Stimulated activated CD4-positive, alpha-beta T cell treated with anti-CD3 and anti-CD28 coated beads, Interleukin-12 subunit alpha, Interleukin-12 subunit beta, amount 100 ng/mL, for 48 hours (primary cell): Measurements from ENCODE around the gene WTAP.
"Not testable (repeated sequence)": the region's sequence is repeated elsewhere in the genome, so short reads cannot be mapped to it uniquely, and the experiment has no call there.

Experiments used
- DNase-seq, 3 donors: peaks; one replicate each; pipeline ENCODE4 v3.0.0-alpha.2; 2020; ENCODE audit warnings: low read depth in 2 of 3, low spot score in 1 of 3

The WTAP gene

GRCh38 chr6:159727717-159728445, 575 bp downstream of the WTAP start:
- DNase-seq, result peak in 1 of 3 donors; percentile 16

- DNase-seq, result no peak
Measured at GRCh38 chr6:159728531-159728964, 1.2 kb downstream of the WTAP start.

- no peak for DNase-seq
Measured at GRCh38 chr6:159729598-159730331, 2.5 kb downstream of the WTAP start.

- DNase-seq, result no peak
Measured at GRCh38 chr6:159730332-159730676, 3.0 kb downstream of the WTAP start.

DNA sequence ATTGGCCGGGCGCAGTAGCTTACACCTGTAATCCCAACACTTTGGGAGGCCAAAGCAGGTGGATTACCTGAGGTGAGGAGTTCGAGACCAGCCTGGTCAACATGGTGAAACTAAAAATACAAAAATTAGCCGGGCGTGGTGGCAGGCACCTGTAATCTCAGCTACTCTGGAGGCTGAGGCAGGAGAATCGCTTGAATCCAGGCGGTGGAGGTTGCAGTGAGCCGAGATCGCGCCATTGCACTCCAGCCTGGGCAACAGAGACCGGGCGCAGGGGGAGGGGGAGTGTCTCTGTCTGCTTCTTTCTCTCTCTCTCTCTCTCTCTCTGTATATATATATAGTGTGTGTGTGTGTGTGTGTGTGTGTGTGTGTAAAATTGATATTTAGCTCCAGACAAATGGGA, 5.2 kb downstream of the WTAP start:
- not testable (repeated sequence) for DNase-seq

GRCh38 chr6:159733395-159733794, 6.1 kb downstream of the WTAP start:
- DNase-seq, result not testable (repeated sequence)

DNA sequence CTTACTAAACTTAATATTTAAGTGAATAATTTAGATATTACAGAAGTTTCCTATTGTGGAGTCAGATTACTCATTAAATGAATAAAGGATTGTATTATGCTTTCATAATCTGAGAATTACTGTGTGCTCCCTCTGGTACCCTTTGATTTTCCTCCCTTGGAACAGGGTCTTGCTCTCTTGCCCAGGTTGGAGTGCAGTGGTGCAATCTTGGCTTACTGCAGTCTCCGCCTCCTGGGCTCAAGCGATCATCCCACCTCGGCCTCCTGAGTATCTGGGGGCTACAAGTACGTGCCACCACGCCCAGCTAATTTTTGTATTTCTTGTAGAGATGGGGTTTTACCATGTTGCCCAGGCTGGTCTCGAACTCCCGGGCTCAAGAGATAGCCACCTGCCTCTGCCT, 9.6 kb downstream of the WTAP start:
- no peak for DNase-seq

- DNase-seq, result no peak
Measured at GRCh38 chr6:159739341-159739740, 12.0 kb downstream of the WTAP start.

DNA sequence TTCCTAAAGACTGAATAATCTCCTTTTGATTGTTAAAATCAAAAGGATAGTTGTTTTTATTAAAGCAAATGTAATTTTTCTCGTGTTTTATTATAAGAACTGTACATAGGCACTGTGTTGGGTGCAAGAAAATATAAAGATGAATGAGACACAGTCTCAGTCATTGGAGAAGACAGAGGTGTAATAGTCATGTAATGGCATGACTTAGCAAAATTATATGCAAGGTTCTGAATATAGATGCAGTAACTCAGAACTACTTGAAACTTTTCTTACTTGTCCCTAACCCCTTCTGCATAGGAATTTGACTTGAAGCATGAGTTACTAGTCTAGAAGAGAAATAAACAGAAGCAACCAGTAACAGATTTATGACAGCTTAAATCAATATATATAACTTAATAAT, 14.9 kb downstream of the WTAP start:
- DNase-seq, result no peak

DNA sequence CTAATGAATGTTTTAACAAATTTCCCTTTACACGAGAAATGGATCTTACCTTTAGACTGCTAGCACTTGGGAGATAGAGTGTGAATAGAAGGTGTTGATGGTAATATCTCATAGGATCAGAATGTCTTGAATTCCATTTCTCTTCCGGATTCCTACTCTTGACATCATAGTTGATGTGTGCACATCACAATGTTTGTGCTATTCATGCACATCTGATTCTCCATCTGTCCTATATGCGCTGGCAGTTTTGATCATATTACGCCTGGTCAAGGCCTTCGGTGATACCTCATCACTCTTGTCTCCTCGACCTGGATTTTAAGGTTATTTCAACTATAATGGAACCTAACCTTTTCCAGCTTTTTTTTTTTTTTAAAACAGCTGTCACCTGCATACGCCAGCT, 17.8 kb downstream of the WTAP start:
- no peak for DNase-seq

DNA sequence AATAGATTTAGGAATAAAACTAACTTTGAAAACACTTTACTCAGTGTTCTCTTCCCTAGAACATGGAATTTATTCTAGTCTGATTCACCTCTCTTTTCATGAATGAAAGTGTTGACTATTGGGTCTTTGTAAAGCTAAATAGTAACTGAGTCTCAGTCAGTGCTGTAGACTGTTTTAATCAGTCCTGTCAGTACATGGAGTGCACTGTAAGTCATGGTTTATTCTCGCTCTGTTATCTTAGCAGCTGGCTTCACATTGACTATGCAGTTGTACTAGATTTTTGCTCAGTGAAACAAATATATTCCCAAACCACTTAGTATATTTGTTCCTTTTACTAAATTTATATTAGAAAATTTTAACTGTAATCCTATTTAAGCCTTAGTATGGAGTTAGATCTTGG, 19.5 kb downstream of the WTAP start:
- DNase-seq, result no peak

DNA sequence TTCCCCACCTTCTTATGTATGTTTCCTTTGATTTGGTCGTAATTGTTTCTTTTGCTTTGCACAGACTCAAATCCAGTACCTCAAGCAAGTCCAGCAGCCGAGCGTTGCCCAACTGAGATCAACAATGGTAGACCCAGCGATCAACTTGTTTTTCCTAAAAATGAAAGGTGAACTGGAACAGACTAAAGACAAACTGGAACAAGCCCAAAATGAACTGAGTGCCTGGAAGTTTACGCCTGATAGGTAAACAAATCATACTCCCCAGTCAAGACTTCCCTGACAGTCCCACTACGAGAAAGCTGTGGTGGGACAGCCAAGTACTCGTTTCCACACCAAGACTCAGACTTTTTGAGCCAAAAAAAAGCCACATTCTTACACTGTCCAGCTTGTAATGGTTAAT, 20.8 kb downstream of the WTAP start:
- DNase-seq, result not testable (repeated sequence)

GRCh38 chr6:159751448-159751847, 24.1 kb downstream of the WTAP start:
- no peak for DNase-seq

DNA sequence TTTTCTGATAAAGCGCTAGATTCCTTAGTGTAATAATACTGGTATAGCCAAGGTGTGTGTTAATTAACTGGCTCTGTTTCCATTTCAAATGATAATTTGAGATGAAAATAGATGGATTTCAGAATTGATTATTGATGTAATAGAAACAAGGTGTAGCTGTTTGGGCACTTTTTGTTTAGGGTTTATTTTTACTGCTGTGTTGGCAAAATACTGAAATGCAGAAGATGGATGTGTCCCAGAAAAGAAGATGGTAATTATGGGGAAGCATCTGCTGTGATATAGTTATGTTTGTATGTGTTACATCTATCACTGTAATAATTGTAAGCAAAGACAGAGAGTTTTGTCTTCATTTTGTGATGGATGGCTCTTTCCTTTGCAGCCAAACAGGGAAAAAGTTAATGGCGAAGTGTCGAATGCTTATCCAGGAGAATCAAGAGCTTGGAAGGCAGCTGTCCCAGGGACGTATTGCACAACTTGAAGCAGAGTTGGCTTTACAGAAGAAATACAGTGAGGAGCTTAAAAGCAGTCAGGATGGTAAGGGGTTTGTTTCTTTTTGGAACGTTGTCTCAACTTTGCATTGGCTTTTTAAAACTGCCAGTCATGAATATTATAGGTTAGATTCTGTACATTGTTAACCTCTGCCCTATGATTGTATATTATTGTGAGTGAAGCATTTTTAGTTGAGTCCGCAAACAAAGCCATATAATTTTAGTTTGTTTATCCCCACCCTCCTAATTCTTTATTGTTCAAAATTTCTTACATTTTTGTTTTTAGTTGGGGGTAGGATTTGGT, 26.0 kb downstream of the WTAP start:
- DNase-seq, result no peak

DNA sequence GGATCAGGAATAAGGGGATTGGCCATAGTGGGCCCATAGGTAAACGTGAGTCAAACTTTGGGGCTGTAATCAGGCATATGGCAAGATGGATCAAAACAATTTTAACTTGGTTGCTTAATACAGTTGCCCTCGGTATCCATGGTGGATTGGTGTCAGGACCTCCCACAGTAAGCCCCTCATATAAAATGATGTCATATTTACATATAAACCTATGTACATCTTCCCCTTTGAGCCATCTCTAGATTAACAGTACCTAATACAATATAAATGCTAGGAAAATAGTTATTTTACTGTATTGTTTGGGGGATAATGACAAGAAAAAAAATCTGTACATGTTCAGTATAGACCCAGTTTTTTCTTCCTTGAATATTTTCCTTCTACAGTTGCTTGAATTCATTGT, 27.1 kb downstream of the WTAP start:
- no peak for DNase-seq

DNA sequence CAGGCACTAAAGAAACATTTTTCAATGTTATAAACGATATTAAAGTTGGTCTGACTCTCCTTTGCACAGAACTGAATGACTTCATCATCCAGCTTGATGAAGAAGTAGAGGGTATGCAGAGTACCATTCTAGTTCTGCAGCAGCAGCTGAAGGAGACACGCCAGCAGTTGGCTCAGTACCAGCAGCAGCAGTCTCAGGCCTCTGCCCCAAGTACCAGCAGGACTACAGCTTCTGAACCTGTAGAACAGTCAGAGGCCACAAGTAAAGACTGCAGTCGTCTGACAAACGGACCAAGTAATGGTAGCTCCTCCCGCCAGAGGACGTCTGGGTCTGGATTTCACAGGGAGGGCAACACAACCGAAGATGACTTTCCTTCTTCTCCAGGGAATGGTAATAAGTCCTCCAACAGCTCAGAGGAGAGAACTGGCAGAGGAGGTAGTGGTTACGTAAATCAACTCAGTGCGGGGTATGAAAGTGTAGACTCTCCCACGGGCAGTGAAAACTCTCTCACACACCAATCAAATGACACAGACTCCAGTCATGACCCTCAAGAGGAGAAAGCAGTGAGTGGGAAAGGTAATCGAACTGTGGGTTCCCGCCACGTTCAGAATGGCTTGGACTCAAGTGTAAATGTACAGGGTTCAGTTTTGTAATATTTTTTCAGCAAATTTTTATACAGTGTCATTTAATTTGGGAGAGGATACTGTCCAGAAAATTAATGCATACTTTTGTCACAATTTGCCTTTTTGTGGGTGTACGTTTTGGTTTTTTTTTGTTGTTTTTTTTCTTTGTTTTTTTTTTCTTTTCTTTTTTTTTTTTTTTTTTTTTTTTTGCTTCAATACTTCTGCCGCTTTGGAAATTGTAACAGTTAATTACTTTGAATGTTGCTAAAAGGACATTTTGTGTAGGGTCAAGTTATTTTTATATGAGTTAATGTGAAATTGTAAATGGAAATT, 27.9 kb downstream of the WTAP start:
- DNase-seq, result no peak

DNA sequence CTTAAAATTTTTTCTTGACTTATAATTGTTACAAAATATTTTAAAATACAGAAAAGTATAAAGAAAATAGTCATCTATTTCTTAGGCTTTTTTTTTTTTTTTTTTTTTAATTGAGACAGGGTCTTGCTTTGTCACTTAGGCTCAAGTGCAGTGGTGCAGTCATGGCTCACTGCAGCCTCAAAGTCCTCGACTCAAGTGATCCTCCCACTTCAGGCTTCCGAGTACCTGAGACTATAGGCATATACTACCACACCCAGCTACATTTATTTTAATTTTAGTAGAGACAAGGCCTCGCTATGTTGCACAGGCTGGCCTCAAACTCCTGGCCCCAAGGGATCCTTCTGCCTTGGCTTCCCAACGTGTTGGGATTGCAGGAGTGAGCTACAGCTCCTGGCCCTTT, 29.2 kb downstream of the WTAP start:
- no peak for DNase-seq

GRCh38 chr6:159758031-159759001, 31.0 kb downstream of the WTAP start:
- DNase-seq, result no peak

GRCh38 chr6:159759645-159760044, 32.3 kb downstream of the WTAP start:
- DNase-seq, result no peak

- DNase-seq, result no peak
Measured at GRCh38 chr6:159760602-159761057, 33.3 kb downstream of the WTAP start.
